NCI-H345 (cell line): Measurements from ENCODE around the gene HSPG2.

Experiments used
- DNase-seq: peaks from one replicate; lab custom pipeline; 2025; lab: John Stamatoyannopoulos, UW

Gene HSPG2

DNA sequence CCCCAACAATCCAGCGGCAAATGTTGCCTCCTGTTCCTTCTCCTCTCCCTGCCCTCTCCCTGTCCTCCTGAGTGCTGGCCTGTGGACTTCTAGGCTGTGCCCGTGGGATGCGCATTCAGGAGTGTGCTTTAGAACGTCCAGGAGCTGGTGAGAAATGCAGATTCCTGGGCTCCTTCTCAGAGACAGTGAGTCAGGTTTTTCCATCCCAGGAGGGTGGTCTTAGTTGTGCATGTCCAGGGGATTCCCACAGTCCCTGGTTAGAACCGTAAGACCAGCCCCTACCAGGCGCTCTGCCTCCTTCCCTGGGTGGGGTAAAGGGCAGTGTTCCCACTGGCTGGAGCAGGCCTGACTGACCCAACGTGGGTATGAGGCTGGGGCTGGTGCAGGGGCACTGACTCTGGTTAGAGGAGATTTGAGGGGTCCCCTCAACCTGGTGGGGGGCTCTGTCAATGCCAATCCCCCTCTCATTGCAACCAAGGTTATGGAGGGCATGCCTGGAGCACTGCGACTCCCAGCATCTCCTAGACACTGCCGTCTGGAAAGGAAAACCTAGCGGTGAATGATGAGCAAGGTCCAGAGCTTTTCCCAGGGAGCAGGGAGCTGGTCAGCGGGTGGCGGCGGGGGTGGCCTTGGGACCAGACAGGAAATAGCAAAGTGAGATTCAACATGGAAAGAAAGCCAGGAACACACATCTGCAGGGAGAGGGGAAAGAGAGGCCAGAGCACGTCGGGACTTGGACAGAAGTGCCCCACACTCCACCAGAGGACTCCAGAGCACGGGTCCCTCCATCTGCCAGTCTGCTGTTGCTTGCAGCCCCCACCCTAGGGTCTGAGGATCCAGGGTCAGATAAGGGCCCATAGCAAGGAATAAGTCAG lies 38.5 kb downstream of the HSPG2 start:
- no peak for DNase-seq

DNA sequence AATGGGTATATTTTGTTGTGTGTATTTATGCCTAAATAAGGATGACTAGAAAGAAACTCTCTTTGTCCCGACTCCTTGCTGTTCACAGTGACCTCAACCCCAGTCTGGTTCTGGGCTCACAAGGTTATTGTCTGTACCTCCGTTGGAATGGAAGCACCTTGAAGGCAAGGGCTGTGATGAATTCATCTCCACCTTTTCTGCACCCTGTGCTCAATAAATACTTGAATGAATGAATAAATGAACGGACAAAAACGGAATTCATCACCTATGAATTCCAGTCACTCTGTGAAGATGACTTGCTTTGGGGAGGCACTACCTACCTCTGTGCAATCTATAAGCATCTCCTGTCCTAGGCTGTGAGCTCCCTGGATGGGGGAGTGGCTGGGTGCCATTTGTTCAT lies 39.3 kb downstream of the HSPG2 start:
- DNase-seq: no peak

DNA sequence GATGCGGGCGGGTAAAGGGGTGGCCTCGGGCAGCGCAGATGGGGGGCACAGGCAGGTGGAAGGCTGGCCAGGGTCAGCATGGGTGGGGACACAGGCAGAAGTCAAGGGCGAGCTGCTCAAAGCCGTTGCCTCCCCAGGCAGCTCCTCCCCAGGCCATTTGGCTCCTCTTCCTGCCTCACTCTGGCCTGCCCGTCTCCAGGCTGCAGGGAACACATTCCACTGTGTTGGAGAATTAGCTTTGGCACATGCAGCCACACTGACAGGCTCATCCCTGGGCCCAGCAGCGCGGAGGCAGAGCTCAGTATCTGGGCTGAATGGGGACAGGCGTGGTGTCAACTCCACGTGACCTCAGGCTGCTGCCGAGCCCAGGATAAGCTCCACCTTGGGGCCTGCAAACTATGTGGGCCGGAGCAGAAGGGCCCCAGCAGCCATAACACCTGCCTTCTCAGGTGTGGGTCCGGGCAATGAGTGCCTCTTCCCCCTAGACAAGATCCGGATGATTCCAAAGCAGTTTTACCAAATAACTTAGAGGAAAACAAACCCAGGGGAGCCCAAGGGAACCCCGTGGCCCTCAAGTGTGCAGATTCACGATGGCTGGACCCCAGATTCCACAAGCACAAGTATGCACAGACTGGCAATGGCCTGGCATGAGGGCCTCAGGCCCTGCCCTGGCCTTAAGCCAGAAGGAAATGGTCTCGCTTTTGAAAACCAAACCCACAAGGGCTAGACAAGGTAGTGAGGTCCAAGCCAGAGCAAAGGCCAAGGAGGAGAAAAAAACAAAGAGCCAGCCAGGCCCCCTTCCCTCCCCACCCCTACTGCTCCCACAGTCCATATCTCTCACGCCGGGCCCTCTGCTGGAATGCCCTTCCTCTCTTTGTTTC lies 40.2 kb downstream of the HSPG2 start:
- no peak for DNase-seq

DNA sequence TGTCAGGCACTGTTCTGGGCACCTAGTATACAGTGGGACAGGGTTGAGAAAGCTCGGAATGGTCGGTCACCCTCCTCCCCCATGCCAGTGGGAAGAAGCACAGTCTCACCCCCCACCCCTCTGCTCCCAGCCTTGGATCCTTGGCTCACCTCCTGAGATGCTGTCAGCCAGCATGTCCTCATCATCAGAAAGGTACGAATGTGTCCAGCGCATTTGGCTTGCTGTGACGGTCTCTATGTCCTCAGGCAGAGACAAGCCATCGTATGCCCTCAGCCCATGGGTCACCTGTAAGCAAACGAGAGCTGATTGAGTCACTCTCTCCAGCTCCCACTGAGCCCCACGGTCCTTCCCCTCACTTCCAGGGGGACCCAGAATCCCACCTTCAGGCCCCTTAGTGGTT lies 41.1 kb downstream of the HSPG2 start:
- DNase-seq: no peak

DNA sequence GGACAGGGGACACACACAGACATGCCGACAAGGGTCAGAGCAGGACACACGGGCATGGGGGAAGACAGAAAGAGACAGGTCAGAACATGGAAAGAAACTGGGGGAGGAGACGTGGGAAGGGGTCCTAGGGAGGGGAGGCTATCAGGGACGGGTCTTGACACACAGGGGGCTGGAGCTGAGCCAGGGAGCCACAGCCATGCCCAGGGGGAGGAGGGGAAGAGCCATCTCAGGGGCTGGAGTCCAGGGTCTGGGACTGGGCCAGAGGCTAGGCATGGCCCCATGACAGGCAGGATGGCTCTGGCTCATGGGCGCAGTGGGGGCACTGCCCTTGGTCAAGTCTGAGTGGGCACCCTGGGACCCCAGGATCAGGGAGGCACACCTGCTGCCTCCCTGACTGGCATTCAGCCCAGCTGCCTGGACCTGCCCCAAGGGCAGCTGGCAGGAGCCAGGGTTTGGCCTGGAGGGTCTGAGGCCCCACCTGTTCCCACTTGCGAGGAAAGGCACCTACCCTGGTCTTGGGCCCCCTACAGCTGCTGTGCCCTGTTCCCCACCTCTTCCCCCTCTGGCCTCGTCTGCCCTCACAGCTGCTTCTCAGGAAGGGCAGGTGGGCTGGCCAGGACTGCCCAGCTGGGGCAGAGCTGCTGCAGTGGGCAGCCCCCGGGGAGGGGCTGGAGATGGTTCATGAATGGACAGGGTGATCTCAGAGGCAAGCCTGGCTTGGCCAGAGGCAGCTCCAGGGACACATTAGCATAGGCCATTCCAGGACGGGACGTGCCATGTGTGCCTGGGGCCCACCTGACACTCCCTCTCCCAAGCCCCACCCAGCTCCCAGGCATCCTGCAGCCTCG lies 42.9 kb downstream of the HSPG2 start:
- DNase-seq: no peak

DNA sequence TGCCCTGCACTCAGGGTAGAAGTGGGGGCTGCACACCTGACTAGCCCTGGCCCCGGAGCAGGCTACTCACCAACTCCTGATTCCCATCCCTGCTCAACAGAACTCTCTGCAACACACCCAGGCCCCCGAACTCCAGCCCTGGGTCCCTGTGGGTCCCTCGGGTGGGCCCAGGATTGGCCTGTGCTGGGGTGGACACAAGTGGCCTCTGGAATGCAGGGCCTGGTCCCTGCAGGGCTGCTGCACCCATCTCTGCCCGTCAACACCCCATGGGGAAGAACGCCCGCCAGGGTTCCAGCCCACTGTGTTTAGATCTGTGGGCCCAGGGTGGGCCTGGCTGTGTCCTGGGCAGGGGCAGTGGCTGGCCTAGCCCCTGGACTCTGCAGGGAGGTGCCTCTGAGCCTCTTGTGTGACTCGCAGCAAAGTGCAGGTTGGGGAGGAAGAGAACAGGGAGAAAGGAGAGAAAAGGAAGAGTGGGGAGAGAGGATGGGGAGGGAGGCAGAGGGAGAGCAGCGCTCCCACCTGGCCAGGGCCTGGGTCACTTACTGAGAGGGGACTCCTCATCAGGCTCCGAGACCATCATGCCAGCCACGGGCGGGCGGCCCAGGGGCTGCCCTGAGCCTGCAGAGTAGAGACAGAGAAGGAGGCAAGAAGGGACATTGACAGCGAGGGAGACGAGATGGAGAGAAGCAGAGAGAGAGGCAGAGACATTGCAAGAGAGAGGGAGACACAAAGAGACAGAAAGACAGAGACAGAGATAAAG lies 43.9 kb downstream of the HSPG2 start:
- DNase-seq: no peak

DNA sequence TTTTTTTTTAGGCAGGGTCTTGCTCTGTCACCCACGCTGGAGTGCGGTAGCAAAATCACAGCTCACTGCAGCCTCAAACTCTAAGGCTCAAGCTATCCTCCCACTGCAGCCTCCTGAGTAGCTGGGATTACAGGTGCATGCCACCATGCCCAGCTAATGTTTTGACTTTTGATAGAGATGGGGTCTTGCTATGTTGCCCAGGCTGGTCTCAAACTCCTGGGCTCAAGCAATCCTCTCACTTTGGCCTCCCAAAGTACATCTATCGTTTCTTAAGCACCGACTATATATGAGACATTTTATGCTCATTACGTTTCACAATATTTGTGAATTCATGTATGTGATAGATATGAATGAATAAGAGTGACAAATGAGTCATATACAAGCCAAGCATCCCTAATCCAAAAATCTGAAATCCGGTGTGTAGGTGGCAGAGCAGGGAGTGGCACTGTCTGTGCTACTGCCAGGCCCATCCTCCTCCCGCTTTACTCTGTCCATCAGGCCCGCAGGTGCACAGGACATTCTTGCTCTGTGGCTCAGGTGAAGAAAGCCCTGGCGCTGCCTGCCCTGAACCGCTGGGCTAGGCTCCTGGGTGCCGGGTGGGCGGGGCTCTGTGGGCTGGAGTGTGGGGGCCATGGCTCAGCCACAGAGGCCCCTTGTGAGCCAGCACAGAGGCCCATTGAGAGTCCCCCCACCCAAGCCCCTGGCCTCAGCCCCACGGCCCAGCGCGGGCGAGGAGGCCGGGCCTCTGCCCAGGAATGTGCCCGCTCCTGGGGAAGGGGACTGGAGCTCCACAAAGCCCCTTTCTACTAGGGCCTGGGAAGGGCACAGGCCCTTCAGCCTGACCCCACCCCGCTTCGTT lies 45.3 kb downstream of the HSPG2 start:
- no peak for DNase-seq

DNA sequence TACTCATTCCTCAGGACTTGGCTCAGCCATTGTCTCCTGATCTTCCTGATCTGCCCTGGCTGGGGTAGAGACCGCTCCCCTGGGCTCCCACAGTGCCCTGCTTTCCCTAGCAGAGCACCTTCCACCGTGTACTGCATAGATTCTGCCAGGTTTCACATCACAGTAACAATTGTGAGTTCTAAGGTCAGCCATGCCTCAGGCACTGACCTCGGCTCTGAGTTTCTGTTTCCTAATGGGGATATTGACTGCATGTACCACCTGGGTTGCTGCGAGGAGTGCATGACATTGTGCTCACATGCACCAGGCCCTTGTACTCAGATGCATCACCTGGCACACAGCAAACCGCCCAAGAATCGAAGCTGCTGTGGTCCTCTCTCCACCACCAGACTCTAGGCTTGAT lies 46.0 kb downstream of the HSPG2 start:
- DNase-seq: no peak

DNA sequence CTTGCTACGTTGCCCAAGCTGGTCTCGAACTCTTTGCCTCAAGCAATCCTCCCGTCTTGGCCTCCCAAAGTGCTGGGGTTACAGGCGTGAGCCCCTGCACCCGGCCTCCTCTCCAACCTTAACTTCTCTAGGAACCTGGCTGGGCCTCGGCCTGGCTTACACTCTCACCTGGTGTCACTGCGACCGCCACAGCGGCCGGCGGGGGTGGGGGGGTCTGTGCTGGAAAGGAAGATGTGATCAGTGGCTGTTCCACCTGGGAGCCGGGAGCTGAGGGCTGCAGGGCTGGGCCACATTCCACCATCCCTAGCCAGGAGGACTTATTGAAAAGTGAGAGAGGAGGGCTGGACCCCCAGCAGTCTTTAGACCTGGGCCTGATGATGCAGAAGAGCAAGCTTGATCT lies 48.6 kb downstream of the HSPG2 start:
- DNase-seq: no peak

DNA sequence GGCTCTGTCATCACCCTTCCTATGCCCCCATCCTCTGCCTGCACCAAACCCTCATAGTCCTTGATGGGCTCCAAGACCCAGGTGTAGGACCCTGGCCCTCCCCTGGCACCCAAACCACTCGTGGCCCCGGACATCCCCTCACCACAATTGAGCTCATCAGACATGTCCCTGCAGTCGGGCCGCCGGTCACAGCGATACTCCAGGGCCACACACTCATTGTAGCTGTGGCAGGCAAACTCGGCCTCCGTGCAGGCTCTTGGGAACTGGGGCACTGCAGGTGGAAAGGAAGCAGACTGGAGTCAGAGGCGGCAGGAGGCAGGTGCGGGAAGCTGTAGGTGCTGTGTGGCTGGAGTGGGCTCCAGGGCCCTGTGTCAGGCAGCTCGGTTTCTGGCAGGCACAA lies 49.3 kb downstream of the HSPG2 start:
- no peak for DNase-seq

DNA sequence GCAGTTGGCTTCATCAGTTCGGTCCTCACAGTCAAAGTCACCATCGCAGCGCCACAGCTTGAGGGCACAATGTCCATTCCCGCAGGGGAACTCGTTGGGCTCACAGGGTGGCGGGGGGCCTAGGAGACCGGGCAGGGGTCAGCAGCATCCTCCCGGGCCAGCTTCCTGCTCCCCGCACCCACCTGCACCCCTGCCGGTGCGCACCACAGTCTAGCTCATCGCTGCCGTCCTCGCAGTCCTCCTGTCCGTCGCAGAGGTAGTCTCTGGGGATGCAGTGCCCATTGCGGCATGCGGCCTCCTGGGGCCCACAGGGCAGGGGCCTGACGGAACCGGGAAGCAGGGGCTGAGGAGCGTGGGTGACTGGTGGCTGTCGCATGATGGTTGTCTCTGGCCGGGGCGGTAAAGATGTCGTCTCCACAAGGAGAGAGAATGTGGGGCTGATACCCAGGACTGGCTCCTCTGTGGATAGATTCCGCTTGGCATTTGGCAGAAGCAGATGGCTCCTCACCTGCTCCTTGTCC lies 49.8 kb downstream of the HSPG2 start:
- no peak for DNase-seq

DNA sequence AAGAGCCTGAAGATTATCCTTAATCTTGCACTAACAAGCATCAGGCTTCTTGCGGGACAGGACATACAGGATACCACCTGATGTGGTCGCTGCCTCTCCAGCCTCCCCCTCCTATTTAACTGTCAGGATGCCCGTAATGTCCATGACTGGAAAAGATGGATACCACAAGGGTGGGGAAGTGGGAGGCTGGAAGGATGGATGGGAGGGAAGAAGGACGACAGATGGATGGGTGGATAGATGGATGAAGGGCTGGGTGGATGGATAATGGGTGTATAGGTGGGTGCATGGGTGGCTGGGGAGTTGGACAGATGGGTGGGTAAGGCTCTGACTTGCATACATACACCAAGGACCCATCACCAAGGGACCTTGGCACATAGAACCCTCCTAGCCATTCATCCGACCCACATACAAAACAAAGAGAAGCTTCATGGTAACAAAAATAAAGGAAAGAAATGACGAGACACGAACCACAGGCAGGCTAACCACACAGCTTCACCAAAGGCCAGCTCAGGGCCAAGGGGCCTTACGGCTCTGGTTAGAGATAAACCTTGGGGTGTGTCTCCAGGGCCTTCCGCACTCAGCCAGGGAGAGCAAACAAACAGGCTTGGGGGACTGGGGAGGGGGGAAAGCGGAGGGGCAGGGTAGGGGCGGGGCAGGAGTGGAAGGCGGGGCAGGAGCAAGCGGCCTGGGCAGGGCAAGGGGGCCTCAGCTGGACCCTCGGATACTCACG lies 50.5 kb downstream of the HSPG2 start:
- DNase-seq: no peak

DNA sequence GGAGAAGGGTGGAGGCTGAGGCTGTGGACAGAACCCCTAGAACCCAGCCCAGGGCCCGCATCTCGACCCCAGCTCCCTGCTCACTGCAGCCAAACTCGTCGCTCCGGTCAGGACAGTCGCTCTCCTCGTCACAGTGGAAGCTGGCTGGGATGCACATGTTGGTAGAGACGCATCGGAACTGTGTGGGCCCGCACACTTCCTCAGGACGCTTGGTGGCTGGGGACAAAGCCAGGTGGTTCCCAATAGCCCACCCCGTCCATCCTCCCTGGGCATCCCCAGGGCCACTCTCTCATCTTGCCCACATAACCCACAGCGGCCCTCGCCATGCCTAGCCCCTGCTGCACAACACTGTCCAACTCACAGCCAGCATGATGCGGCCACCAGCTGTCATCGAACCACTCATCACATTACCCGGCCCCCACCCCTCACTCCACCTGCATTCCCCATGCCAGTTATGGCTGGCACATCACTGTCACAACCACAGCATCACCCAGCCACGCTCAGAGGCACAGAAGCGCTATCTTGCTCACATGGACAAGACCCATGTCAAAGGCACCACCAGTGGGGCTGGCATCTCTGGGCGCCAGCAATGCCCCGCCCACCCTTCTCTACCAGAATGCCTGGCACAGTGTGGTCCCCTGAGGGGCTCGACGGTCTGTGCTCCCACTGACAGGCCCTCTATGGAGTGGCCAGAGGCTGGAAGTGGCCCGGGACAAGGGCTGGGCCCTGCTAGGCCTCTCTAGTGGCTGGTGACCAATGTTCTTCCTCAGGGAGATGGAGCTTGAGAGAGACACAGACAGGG lies 51.7 kb downstream of the HSPG2 start:
- DNase-seq: no peak

DNA sequence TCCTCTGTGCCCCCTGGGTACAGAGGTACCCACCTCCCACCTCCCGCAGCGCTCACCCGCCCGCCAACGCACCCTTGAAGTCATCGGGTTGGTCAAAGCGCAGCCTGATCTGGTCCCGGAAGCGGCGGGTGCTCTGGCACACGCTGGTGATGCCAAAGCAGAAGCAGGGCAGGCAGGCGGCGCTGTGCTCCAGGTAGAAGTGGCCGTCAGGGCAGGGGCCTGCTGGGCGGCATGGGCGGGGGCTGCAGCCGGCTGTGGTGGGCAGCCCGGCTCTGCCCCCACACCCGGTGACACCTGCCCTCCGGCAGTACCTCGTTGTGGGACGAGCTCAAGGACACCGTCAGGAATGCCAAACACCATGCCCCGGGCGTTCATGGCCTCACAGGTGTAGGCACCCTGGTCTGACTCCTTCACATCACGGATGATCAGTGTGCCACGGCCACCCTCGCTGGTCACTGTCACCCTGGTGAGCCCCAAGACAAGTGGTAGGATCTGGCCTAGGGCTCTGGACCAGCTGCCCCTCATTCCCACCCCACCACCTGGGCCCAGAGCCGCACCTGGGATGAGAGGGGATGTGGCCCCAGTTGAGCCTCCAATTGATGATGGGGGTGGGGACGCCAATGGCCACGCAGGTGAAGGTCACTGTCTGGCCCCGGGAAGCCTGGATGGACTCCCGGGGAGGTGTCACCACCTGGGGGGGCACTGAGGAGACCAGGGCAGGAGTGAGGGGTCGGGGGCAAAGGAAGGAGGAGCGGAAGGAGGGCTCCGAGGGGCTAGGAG lies 52.5 kb downstream of the HSPG2 start:
- DNase-seq: no peak

DNA sequence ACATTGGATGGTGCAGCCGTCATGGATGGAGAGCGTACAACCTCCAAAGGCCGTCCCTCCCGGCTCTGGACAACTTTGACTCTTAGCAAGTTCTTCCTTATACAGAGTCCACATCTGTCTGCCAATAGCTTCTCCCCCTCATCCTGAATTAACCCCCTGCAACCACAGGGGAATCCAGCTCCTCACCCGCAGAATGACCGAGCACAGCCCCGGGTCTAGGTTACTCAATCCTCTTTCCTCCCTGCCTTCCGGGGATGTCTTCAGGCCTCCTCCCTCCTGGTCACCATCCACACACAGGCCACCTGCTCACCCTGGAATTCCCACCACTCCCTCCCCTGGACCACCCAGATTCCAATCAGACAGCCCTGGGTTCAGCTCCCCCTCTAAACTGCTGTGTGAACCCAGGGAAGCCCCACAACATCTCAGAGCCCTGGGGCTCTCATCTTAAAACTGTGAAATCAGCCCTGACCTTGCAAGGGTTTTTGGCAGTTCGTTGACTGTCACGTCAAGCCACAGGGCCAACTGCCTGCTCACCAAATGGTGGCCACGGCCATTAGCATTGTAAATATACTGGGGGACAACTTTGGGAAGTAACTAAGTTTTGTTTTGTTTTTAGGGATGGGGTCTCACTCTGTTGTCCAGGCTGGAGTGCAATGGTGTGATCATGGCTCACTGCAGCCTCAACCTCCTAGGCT lies 54.2 kb downstream of the HSPG2 start:
- DNase-seq: no peak

DNA sequence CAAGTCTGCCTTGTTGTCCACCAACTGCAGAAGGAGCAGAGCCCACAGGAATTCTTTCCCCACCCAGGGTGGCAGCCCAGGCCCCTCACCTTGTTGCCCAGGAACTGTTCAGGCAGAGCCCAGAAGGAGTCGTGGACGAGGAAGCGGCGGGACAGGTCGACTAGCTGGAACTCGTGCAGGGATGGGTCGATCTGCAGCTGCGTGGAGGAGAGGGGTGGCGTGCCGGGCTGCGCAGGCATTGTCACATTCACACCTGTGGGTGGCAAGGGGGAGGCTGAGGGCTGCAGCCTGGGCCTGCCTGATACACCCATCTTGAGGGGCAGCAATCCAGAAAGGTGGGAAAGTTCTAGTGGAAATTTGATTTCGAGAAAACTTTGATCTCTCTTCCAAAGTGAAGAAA lies 55.9 kb downstream of the HSPG2 start:
- DNase-seq: no peak

DNA sequence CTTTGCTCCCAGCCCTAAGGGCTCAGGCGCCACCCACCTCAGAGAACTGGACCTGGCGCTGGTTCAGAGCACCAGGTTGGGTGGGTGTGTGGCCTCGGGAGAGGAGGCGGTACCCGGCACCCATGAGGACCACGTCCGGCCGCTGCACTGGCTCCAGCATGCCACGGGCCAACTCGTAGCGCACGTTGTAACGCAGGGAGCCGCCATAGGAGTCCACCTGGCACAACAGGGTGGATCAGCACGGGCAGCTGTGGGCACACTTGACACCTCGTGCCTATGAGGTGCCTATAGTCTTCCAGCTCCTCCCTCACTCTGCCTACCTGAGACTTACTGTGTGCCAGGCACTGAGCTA lies 56.5 kb downstream of the HSPG2 start:
- no peak for DNase-seq
